ENCODE measurements around the gene MEIS1.

MEIS1 gene

DNA sequence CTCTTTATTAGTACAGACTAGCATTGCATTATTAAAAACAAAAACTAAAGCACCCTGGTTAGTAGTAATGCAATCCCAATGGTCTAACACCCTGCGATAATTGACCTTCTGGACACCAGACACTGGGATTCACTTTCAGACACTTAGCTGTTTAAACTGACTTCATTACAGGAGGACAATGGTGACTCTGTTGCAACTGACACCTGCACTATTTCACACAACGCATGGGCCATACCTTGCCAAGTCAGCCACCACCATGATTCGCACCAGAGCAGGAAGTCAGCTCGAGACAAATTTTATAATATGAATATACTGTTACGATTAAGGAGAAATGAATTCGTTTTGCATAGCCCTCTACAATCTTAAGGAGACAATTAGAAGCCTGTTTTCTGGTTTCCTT is 150.7 kb downstream of the MEIS1 start:
- DNase-seq, result no peak

- no peak for DNase-seq
These were observed 152.3 kb downstream of the MEIS1 start for GRCh38 chr2:66587216-66587615.

GRCh38 chr2:66594001-66594400 is 159.1 kb downstream of the MEIS1 start:
- no peak for DNase-seq

DNA sequence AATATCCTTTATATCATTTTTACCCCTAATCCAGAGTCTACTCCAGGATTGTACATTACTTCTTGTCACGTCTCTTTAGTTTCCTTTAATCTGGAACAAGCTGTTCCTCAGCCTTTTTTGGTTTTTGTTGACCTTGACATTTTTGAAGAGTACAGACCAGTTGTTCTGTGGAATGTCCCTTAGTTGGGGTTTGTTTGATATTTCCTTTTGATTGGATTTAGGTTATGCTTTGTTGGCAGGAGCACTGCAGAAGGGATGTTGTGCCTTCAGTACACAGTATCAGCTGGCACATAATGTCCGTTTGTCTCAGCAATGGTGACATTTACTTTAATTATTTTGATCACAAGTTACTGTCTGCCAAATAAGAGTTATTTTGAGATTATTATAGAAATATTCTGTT is 160.6 kb downstream of the MEIS1 start:
- no peak for DNase-seq

GRCh38 chr2:66596256-66596655 is 161.3 kb downstream of the MEIS1 start:
- no peak for DNase-seq

GRCh38 chr2:66601624-66602023 is 166.7 kb downstream of the MEIS1 start:
- no peak for DNase-seq

GRCh38 chr2:66602341-66602740 is 167.4 kb downstream of the MEIS1 start:
- DNase-seq, result no peak

DNA sequence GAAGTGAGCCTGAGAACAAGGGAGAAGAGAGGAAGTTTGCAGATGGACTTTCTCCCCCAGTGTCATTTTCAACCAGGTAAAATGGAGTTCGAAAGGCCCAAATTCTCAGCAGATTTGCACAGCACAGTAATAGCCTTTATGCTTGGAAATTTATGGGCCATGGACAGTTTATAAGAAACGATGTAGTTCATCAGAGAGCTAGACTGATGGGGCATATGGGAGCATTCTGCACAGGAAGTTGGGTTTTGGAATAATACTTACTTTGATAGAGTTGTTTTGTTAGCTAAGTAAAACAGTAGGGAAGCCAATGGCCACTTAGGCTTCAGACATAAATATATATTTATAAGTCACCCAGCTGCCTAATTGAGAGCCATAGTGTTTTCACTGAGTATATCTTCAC is 169.4 kb downstream of the MEIS1 start:
- DNase-seq, result no peak

DNA sequence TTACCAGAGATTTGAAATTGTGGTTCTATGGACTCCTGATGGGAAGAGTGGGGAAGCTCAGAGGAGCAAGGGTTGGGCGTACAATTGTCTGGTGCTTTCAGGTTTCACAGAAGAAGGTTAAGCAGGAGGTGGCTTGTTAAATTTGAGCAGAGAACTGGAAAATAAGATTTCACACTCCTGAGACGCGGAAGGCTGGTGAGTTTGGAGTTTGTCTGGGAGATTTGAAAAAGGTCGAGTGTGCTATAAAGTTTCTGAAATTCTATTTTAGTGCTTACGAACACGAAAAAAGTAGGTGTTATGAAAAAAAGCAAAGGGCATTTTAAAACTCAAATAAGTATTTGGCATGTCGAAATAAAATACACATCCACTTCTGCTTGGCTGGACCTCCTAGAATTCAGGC is 170.1 kb downstream of the MEIS1 start:
- DNase-seq, result no peak

- no peak for DNase-seq
These were observed 172.2 kb downstream of the MEIS1 start for GRCh38 chr2:66607152-66607551.

Data from DMS79 treated with DMSO at 0.1 percent for 48 hours (cell line).